Measurements from ENCODE around the gene SPP1.

DNA sequence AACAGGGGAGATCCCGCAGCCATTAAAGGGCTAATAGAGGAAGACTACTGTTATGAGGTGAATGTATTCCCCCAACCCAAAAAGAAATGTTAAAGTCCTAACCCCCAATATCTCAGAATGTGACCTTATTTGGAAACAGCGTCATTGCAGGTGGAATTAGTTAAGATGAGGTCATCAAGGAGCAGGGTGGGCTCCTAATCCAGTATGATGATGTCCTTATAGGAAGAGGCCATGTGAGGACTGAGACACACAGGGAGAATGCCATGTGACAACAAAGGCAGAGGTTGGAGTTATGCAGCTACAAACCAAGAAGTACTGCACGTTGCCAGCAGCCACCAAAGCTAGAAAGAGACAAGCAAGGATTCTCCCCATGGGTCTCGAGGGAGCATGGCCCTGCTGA, 14.3 kb downstream of the SPP1 start:
- TF ChIP-seq, protein P1, sequence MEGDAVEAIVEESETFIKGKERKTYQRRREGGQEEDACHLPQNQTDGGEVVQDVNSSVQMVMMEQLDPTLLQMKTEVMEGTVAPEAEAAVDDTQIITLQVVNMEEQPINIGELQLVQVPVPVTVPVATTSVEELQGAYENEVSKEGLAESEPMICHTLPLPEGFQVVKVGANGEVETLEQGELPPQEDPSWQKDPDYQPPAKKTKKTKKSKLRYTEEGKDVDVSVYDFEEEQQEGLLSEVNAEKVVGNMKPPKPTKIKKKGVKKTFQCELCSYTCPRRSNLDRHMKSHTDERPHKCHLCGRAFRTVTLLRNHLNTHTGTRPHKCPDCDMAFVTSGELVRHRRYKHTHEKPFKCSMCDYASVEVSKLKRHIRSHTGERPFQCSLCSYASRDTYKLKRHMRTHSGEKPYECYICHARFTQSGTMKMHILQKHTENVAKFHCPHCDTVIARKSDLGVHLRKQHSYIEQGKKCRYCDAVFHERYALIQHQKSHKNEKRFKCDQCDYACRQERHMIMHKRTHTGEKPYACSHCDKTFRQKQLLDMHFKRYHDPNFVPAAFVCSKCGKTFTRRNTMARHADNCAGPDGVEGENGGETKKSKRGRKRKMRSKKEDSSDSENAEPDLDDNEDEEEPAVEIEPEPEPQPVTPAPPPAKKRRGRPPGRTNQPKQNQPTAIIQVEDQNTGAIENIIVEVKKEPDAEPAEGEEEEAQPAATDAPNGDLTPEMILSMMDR (IDR thresholded peaks at IDR 0.05): no peak
- TF ChIP-seq POLR2A (IDR thresholded peaks at IDR 0.05) (no peak), EP300 (IDR thresholded peaks at IDR 0.05) (no peak)

Measured in gastroesophageal sphincter (tissue), 3 donors.